GM15510 (cell line): ENCODE measurements around the gene CDH12.

Experiments
- POLR2A ChIP-seq: IDR thresholded peaks from 3 replicates; pipeline ENCODE4 v1.6.1; 2011; ENCODE audit warnings: borderline replicate concordance; ENCODE audit not compliant: insufficient read length; ENCODE audit errors: extremely low read depth

Gene CDH12

GRCh38 chr5:22053195-22053594, 799.9 kb downstream of the CDH12 start:
- no peak for TF ChIP-seq POLR2A

- TF ChIP-seq POLR2A: no peak
Observed at GRCh38 chr5:22051881-22052280, 801.3 kb downstream of the CDH12 start.

- TF ChIP-seq POLR2A: no peak
Observed at GRCh38 chr5:22050931-22051330, 802.2 kb downstream of the CDH12 start.

GRCh38 chr5:22044229-22044628, 808.9 kb downstream of the CDH12 start:
- no peak for TF ChIP-seq POLR2A

GRCh38 chr5:22036061-22036460, 817.1 kb downstream of the CDH12 start:
- no peak for TF ChIP-seq POLR2A

- no peak for TF ChIP-seq POLR2A
Observed at GRCh38 chr5:22033066-22033465, 820.1 kb downstream of the CDH12 start.

GRCh38 chr5:22023784-22024183, 829.4 kb downstream of the CDH12 start:
- no peak for TF ChIP-seq POLR2A

GRCh38 chr5:21931116-21931515, 922.0 kb downstream of the CDH12 start:
- TF ChIP-seq POLR2A: no peak

GRCh38 chr5:21919414-21920022, 933.6 kb downstream of the CDH12 start:
- no peak for TF ChIP-seq POLR2A

GRCh38 chr5:21918451-21918850, 934.7 kb downstream of the CDH12 start:
- no peak for TF ChIP-seq POLR2A

GRCh38 chr5:21910731-21911130, 942.4 kb downstream of the CDH12 start:
- TF ChIP-seq POLR2A: no peak

- TF ChIP-seq POLR2A: no peak
Observed at GRCh38 chr5:21895766-21896350, 957.3 kb downstream of the CDH12 start.

- TF ChIP-seq POLR2A: no peak
Observed at GRCh38 chr5:21893161-21893560, 960.0 kb downstream of the CDH12 start.

GRCh38 chr5:21889581-21889980, 963.6 kb downstream of the CDH12 start:
- no peak for TF ChIP-seq POLR2A

GRCh38 chr5:21882074-21882745, 970.9 kb downstream of the CDH12 start:
- TF ChIP-seq POLR2A: no peak

GRCh38 chr5:21880164-21880563, 973.0 kb downstream of the CDH12 start:
- no peak for TF ChIP-seq POLR2A
